Measurements from ENCODE around the gene TMPRSS11D.

DNA sequence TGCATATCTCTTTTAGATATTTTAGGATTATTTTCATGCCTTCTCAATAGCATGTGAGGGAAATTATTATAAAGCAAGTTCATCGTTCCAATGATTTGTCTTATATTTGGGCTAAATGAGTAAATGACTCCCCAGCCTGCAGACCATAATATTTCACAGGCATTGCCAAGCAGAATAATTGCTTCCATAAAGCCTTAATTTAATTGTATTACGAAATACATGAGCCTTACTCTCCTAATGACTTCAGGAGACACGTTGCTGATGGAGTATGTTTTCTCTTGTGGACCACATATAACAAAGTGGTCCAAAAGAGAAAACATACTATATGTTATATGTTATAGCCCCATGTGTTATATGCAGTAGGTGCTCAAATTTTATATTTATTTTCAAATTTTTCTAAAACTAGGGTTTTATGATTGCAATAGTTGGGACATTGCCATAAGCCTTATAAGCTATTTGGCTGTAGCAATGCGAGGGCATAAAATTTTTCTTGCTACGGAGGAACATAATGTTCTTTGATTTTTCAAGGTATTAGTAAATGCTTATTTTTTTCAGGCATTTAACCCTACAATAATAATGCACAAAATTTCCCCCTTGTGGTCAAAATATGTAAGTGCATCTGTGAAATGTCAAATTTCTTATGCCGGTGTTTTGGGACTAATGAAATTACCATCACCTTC is 26.2 kb upstream of the TMPRSS11D start:
- TF ChIP-seq, protein P1, sequence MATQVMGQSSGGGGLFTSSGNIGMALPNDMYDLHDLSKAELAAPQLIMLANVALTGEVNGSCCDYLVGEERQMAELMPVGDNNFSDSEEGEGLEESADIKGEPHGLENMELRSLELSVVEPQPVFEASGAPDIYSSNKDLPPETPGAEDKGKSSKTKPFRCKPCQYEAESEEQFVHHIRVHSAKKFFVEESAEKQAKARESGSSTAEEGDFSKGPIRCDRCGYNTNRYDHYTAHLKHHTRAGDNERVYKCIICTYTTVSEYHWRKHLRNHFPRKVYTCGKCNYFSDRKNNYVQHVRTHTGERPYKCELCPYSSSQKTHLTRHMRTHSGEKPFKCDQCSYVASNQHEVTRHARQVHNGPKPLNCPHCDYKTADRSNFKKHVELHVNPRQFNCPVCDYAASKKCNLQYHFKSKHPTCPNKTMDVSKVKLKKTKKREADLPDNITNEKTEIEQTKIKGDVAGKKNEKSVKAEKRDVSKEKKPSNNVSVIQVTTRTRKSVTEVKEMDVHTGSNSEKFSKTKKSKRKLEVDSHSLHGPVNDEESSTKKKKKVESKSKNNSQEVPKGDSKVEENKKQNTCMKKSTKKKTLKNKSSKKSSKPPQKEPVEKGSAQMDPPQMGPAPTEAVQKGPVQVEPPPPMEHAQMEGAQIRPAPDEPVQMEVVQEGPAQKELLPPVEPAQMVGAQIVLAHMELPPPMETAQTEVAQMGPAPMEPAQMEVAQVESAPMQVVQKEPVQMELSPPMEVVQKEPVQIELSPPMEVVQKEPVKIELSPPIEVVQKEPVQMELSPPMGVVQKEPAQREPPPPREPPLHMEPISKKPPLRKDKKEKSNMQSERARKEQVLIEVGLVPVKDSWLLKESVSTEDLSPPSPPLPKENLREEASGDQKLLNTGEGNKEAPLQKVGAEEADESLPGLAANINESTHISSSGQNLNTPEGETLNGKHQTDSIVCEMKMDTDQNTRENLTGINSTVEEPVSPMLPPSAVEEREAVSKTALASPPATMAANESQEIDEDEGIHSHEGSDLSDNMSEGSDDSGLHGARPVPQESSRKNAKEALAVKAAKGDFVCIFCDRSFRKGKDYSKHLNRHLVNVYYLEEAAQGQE (IDR thresholded peaks at IDR 0.05; ENCODE audit: insufficient read depth in 1 of 2, low read depth in 2 of 2, low read length in 2 of 2): no peak
- no peak for TF ChIP-seq FOXP2 (optimal IDR thresholded peaks at IDR 0.05; ENCODE audit: borderline replicate concordance, extremely low read depth, extremely low read length, insufficient read depth)

Data from PFSK-1 (cell line).